ENCODE measurements around the gene OGN.

Gene OGN

GRCh38 chr9:92402826-92403745, 1.3 kb downstream of the OGN start:
- no peak for DNase-seq (ENCODE audit: low read depth)

- DNase-seq (ENCODE audit: low read depth): no peak
Measured at GRCh38 chr9:92402360-92402759, 2.0 kb downstream of the OGN start.

- no peak for DNase-seq (ENCODE audit: low read depth)
Measured at GRCh38 chr9:92397853-92398252, 6.5 kb downstream of the OGN start.

- DNase-seq (ENCODE audit: low read depth): no peak
Measured at GRCh38 chr9:92395617-92396016, 8.8 kb downstream of the OGN start.

- no peak for DNase-seq (ENCODE audit: low read depth)
Measured at GRCh38 chr9:92393686-92394085, 10.7 kb downstream of the OGN start.

GRCh38 chr9:92392690-92393089, 11.7 kb downstream of the OGN start:
- no peak for DNase-seq (ENCODE audit: low read depth)

- DNase-seq (ENCODE audit: low read depth): no peak
Measured at GRCh38 chr9:92385953-92386352, 18.4 kb downstream of the OGN start.

GRCh38 chr9:92385477-92385876, 18.9 kb downstream of the OGN start:
- no peak for DNase-seq (ENCODE audit: low read depth)

- DNase-seq (ENCODE audit: low read depth): no peak
Measured at GRCh38 chr9:92385001-92385400, 19.4 kb downstream of the OGN start.

- no peak for DNase-seq (ENCODE audit: low read depth)
Measured at GRCh38 chr9:92384375-92384774, 20.0 kb downstream of the OGN start.

- no peak for DNase-seq (ENCODE audit: low read depth)
Measured at GRCh38 chr9:92381775-92382174, 22.6 kb downstream of the OGN start.

GRCh38 chr9:92380603-92381002, 23.8 kb downstream of the OGN start:
- DNase-seq (ENCODE audit: low read depth): no peak

- no peak for DNase-seq (ENCODE audit: low read depth)
Measured at GRCh38 chr9:92378865-92379560, 25.4 kb downstream of the OGN start.

GRCh38 chr9:92377876-92378275, 26.5 kb downstream of the OGN start:
- DNase-seq (ENCODE audit: low read depth): no peak

- DNase-seq (ENCODE audit: low read depth): no peak
Measured at GRCh38 chr9:92373167-92373566, 31.2 kb downstream of the OGN start.

GRCh38 chr9:92369075-92369474, 35.3 kb downstream of the OGN start:
- no peak for DNase-seq (ENCODE audit: low read depth)

- DNase-seq (ENCODE audit: low read depth): no peak
Measured at GRCh38 chr9:92360083-92360482, 44.3 kb downstream of the OGN start.

GRCh38 chr9:92359394-92359995, 44.9 kb downstream of the OGN start:
- DNase-seq (ENCODE audit: low read depth): no peak

GRCh38 chr9:92353051-92353450, 51.3 kb downstream of the OGN start:
- DNase-seq (ENCODE audit: low read depth): no peak

GRCh38 chr9:92350740-92351133, 53.6 kb downstream of the OGN start:
- DNase-seq (ENCODE audit: low read depth): no peak

- DNase-seq (ENCODE audit: low read depth): no peak
Measured at GRCh38 chr9:92349771-92350739, 54.3 kb downstream of the OGN start.

GRCh38 chr9:92345582-92345981, 58.8 kb downstream of the OGN start:
- DNase-seq (ENCODE audit: low read depth): no peak

All from stimulated activated CD8-positive, alpha-beta memory T cell treated with anti-CD3 and anti-CD28 coated beads, Interleukin-15, amount 100 ng/mL, for 1 hour (primary cell).